Measurements from ENCODE around the gene JAK3. TPM values are rescaled to one million over a fixed set of nuclear protein-coding genes. Genes with fewer than 3 reads are reported as not detected.

Gene JAK3
- total and polyA plus RNA-seq, 2 of the 13 experiments (the other 11 are each of a cell fraction or from before 2014, with no cell fraction given), result 3.4 to 18.6 TPM

- peak; percentile 79 for TF ChIP-seq ZBTB33 (CRISPR knock-in tag; IDR thresholded peaks at IDR 0.05)
- TF ChIP-seq FIP1L1 (IDR thresholded peaks at IDR 0.05; ENCODE audit: borderline replicate concordance, insufficient read depth, low read depth, low read length), result no peak
- TF ChIP-seq SALL1 (CRISPR knock-in tag; IDR thresholded peaks at IDR 0.05), result no peak
- no peak for TF ChIP-seq ZNF280B (CRISPR knock-in tag; IDR thresholded peaks at IDR 0.05; ENCODE audit: borderline replicate concordance)
- no peak for TF ChIP-seq NFKBIZ (CRISPR knock-in tag; IDR thresholded peaks at IDR 0.05)
- TF ChIP-seq ELF1 (CRISPR knock-in tag; IDR thresholded peaks at IDR 0.05), result no peak
- no peak for TF ChIP-seq TP53 (CRISPR knock-in tag; conservative IDR thresholded peaks at IDR 0.05)
- TF ChIP-seq ZNF335 (CRISPR knock-in tag; IDR thresholded peaks at IDR 0.05), result no peak
- no peak for TF ChIP-seq ZFYVE20 (CRISPR knock-in tag; IDR thresholded peaks at IDR 0.05; ENCODE audit: borderline replicate concordance, low read depth)
- TF ChIP-seq AGO2 (optimal IDR thresholded peaks at IDR 0.05; ENCODE audit: low read depth, low read length), result peak; percentile 45
- no peak for TF ChIP-seq GABPA (IDR thresholded peaks at IDR 0.05; ENCODE audit: low read depth, low read length)
- no peak for TF ChIP-seq GABPA (CRISPR knock-in tag; IDR thresholded peaks at IDR 0.05; ENCODE audit: low read depth)
- no peak for TF ChIP-seq ZNF792 (CRISPR knock-in tag; IDR thresholded peaks at IDR 0.05)
- peak; percentile 92 for TF ChIP-seq ZNF768 (CRISPR knock-in tag; IDR thresholded peaks at IDR 0.05)
- in situ Hi-C loops (cut with HindIII; ENCODE audit: extremely low pct_ligation_motif_present, low pct_unique_long_range_greater_than_20kb), result no loop called here
- no peak overlapping the region for H3K27ac ChIP-seq (ENCODE audit: extremely low read length, insufficient read depth, low read length)
- H3K4me1 ChIP-seq (ENCODE audit: insufficient read depth, low read length), result no peaks in the 10 kb centered on the region
- H3K4me3 ChIP-seq (replicated peaks in 1 of 3; ENCODE audit: insufficient read depth in 1 of 3, low read depth in 2 of 3, low read length in 3 of 3), result no peak overlapping the region
- H2AFZ ChIP-seq (ENCODE audit: low read length), result no peak overlapping the region
- H4K20me1 ChIP-seq (ENCODE audit: insufficient read depth, low read length), result no peaks in the 10 kb centered on the region
- no peak overlapping the region for H3K4me2 ChIP-seq (ENCODE audit: low read depth, low read length)
- ATAC-seq (no peak), DNase-seq (ENCODE audit: low spot score) (no peak), FAIRE-seq (no peak)
- no peaks in the 10 kb centered on the region for H3K79me2 ChIP-seq (ENCODE audit: insufficient read depth, low read length)
- no peaks in the 10 kb centered on the region; a peak in 3 of 5 replicates for H3K36me3 ChIP-seq (replicated peaks in 1 of 2; ENCODE audit: control insufficient read depth in 1 of 2, insufficient read depth in 2 of 2, low read length in 2 of 2)
- no peaks in the 10 kb centered on the region for H3K27me3 ChIP-seq (ENCODE audit: control insufficient read depth in 1 of 2, insufficient read depth in 2 of 2, low read length in 2 of 2)
- ChIA-PET CTCF (ENCODE audit: low intra/inter-chr PET ratio, low total read pairs) (no interaction called here), POLR2A (no interaction called here)
- no TSS peak for BruUV-seq (replicated peaks)
- H3K9me3 ChIP-seq (ENCODE audit: low read length), result no peaks in the 10 kb centered on the region
- 88% methylated on average over 15 of the region's 17 CpGs for WGBS (ENCODE audit: low lambda C conversion rate)
- H3K9ac ChIP-seq (ENCODE audit: insufficient read depth, low read depth, low read length), result no peak overlapping the region
- intact Hi-C loops (cut with micrococcal nuclease; ENCODE audit: unreplicated experiment), result no loop called here
Observed at GRCh38 chr19:17832443-17833208, 15.2 kb downstream of the JAK3 start.
